H1 (cell line): ENCODE measurements around the gene NELFCD. TPM values are rescaled to one million over a fixed set of nuclear protein-coding genes. Genes with fewer than 3 reads are reported as not detected.

Source experiments
- CTCF ChIA-PET: fragments of 300-600 bp; sonication (Branson Sonifier 250); formaldehyde crosslinking; loops from one replicate; lab custom pipeline; 2021; ENCODE audit not compliant: partially characterized antibody; lab: Charles Lee
- POLR2A ChIA-PET: fragments of 300-600 bp; sonication (Branson Sonifier 250); formaldehyde crosslinking; loops from one replicate; lab custom pipeline; 2021; ENCODE audit warnings: inconsistent platforms; ENCODE audit not compliant: partially characterized antibody; lab: Charles Lee
- DNase-seq, 2 experiments: peaks; one replicate each; pipeline versions ENCODE4 v3.0.0 to v3.0.0-alpha.2; 2010 to 2022; ENCODE audit warnings: low spot score in 2 of 2, low read depth in 1 of 2, mixed read lengths in 1 of 2
- FAIRE-seq: peaks from 2 replicates; lab custom pipeline; 2011; peaks lifted over from hg19 to GRCh38; lab: Jason Lieb, UNC
- H2AFZ ChIP-seq: 2 replicates; pipeline ENCODE4 v1.8.1; 2012; ENCODE audit warnings: low read length, inconsistent platforms
- H2AK5ac ChIP-seq: 2 replicates; pipeline ENCODE4 v1.6.1; 2013; ENCODE audit warnings: low read depth, low read length
- H2BK120ac ChIP-seq: replicated peaks from 2 replicates; pipeline ENCODE3; 2013; ENCODE audit warnings: low read depth, low read length, inconsistent platforms
- H2BK12ac ChIP-seq: 2 replicates; pipeline ENCODE4 v1.6.1; 2013; ENCODE audit warnings: low read depth, low read length
- H2BK15ac ChIP-seq: 2 replicates; pipeline ENCODE4 v1.6.1; 2013; ENCODE audit warnings: low read length
- H2BK20ac ChIP-seq: 2 replicates; pipeline ENCODE4 v1.6.1; 2013; ENCODE audit warnings: low read length
- H2BK5ac ChIP-seq: 2 replicates; pipeline ENCODE4 v1.6.1; 2013; ENCODE audit warnings: low read depth, low read length
- H3K14ac ChIP-seq: 2 replicates; pipeline ENCODE4 v1.6.1; 2013; ENCODE audit warnings: inconsistent platforms; ENCODE audit not compliant: insufficient read length
- H3K18ac ChIP-seq: 2 replicates; pipeline ENCODE4 v1.6.1; 2013; ENCODE audit warnings: low read length; ENCODE audit errors: extremely low read depth
- H3K23ac ChIP-seq: 2 replicates; pipeline ENCODE4 v1.6.1; 2013; ENCODE audit warnings: inconsistent platforms; ENCODE audit not compliant: insufficient read length
- H3K23me2 ChIP-seq: 2 replicates; pipeline ENCODE4 v1.6.1; 2013; ENCODE audit warnings: low read depth, low read length
- H3K27ac ChIP-seq: 2 replicates; pipeline ENCODE4 v1.6.1; 2011; ENCODE audit warnings: low read depth, low read length, inconsistent platforms
- H3K27me3 ChIP-seq, 4 experiments: replicated peaks in 1 of 4; 1 replicate in 1 of 4; 2 replicates in 3 of 4; pipeline versions ENCODE4 v1.6.1 to v1.8.1; 2011 to 2013; ENCODE audit warnings: low read length in 3 of 4, mild to moderate bottlenecking in 3 of 4, inconsistent platforms in 2 of 4, mixed read lengths in 2 of 4, moderate library complexity in 1 of 4; ENCODE audit not compliant: control insufficient read depth in 3 of 4, insufficient read depth in 3 of 4; ENCODE audit errors: extremely low read depth in 1 of 4
- H3K36me3 ChIP-seq, 4 experiments: 2 replicates each; pipeline versions ENCODE4 v1.6.1 to v1.8.1; 2011 to 2013; ENCODE audit warnings: mild to moderate bottlenecking in 4 of 4, low read length in 3 of 4, moderate library complexity in 2 of 4, control low read depth in 1 of 4, inconsistent platforms in 1 of 4; ENCODE audit not compliant: insufficient read depth in 4 of 4, control insufficient read depth in 2 of 4
- H3K4ac ChIP-seq: replicated peaks from 2 replicates; pipeline ENCODE3; 2013; ENCODE audit warnings: low read length, low read depth, mixed read lengths, inconsistent platforms; ENCODE audit not compliant: insufficient read length
- H3K4me1 ChIP-seq, 4 experiments: replicated peaks in 1 of 4; 1 replicate in 1 of 4; 2 replicates in 3 of 4; pipeline versions ENCODE4 v1.6.1 to v1.8.1; 2011 to 2013; ENCODE audit warnings: low read length in 3 of 4, inconsistent platforms in 2 of 4, mixed read lengths in 1 of 4; ENCODE audit not compliant: insufficient read depth in 4 of 4, control insufficient read depth in 3 of 4
- H3K4me2 ChIP-seq, 2 experiments: 2 replicates each; pipeline versions ENCODE4 v1.6.1 to v1.8.1; 2011 to 2013; ENCODE audit warnings: low read depth in 2 of 2, low read length in 2 of 2, control low read depth in 1 of 2, inconsistent platforms in 1 of 2, mild to moderate bottlenecking in 1 of 2; ENCODE audit not compliant: insufficient read depth in 1 of 2
- H3K4me3 ChIP-seq, 4 experiments: fragments of 200-600, 300-600 bp in 1 of 4; sonication (generic), shearing (Covaris generic), sonication (Bioruptor Twin) in 1 of 4; 2 replicates each; pipeline versions ENCODE4 v1.5.1 to v1.8.1; 2011 to 2016; ENCODE audit warnings: low read length in 4 of 4, low read depth in 3 of 4, control low read depth in 2 of 4, inconsistent platforms in 2 of 4, mild to moderate bottlenecking in 2 of 4, mixed read lengths in 1 of 4, moderate library complexity in 1 of 4; ENCODE audit not compliant: insufficient read depth in 2 of 4; ENCODE audit errors: extremely low read depth in 1 of 4
- H3K56ac ChIP-seq: replicated peaks from 2 replicates; pipeline ENCODE3; 2013; ENCODE audit warnings: low read depth, mild to moderate bottlenecking, mixed read lengths, low read length, inconsistent platforms; ENCODE audit not compliant: insufficient read length
- H3K79me1 ChIP-seq: 2 replicates; pipeline ENCODE4 v1.6.1; 2013; ENCODE audit warnings: low read depth, low read length, control low read depth
- H3K79me2 ChIP-seq, 2 experiments: 2 replicates each; pipeline versions ENCODE4 v1.6.1 to v1.8.1; 2012 to 2013; ENCODE audit warnings: low read length in 2 of 2, mild to moderate bottlenecking in 2 of 2, inconsistent platforms in 1 of 2; ENCODE audit not compliant: insufficient read depth in 2 of 2, control insufficient read depth in 1 of 2
- H3K9ac ChIP-seq, 4 experiments: replicated peaks in 1 of 4; 1 replicate in 1 of 4; 2 replicates in 3 of 4; pipeline versions ENCODE4 v1.6.1 to v1.8.1; 2011 to 2013; ENCODE audit warnings: low read depth in 3 of 4, low read length in 3 of 4, control low read depth in 2 of 4, mild to moderate bottlenecking in 2 of 4, moderate library complexity in 2 of 4, inconsistent platforms in 1 of 4; ENCODE audit errors: extremely low read depth in 1 of 4
- H3K9me3 ChIP-seq, 2 experiments: 2 replicates each; pipeline versions ENCODE4 v1.6.1 to v1.8.1; 2012 to 2013; ENCODE audit warnings: mild to moderate bottlenecking in 2 of 2, moderate library complexity in 2 of 2, control low read depth in 1 of 2, inconsistent platforms in 1 of 2, low read depth in 1 of 2, low read length in 1 of 2, mixed read lengths in 1 of 2; ENCODE audit not compliant: insufficient read depth in 2 of 2
- H4K20me1 ChIP-seq, 2 experiments: replicated peaks in 1 of 2; 2 replicates each; pipeline versions ENCODE3 to v1.8.1; 2011 to 2013; ENCODE audit warnings: inconsistent platforms in 2 of 2, low read length in 2 of 2, mild to moderate bottlenecking in 1 of 2; ENCODE audit not compliant: insufficient read depth in 2 of 2, control insufficient read depth in 1 of 2
- H4K5ac ChIP-seq: 2 replicates; pipeline ENCODE4 v1.6.1; 2013; ENCODE audit warnings: low read length, low read depth, mixed read lengths, inconsistent platforms; ENCODE audit not compliant: insufficient read length
- H4K8ac ChIP-seq: 2 replicates; pipeline ENCODE4 v1.8.0; 2013; ENCODE audit warnings: mild to moderate bottlenecking, moderate library complexity, low read length, inconsistent platforms; ENCODE audit not compliant: insufficient read depth; ENCODE audit errors: extremely low read depth
- H4K91ac ChIP-seq: replicated peaks from 2 replicates; pipeline ENCODE3; 2013; ENCODE audit warnings: low read length, mixed read lengths, inconsistent platforms; ENCODE audit not compliant: insufficient read length
- TEAD4 ChIP-seq: IDR thresholded peaks from 2 replicates; pipeline ENCODE4 v1.6.1; 2012; ENCODE audit warnings: low read depth, low read length, inconsistent platforms, mixed read lengths
- YY1 ChIP-seq: IDR thresholded peaks from 2 replicates; pipeline ENCODE4 v1.6.1; 2011; ENCODE audit warnings: low read depth, mild to moderate bottlenecking, low read length
- WGBS, 2 experiments: shearing (Covaris generic) in 1 of 2; methylation state at CpG; one replicate each; pipeline versions ENCODE4 v1.1.6 to v1.1.7; 2013 to 2015; ENCODE audit warnings: low lambda C conversion rate in 2 of 2, mixed read lengths in 2 of 2, inconsistent platforms in 1 of 2, low coverage in 1 of 2, missing lambda C conversion rate in 1 of 2; ENCODE audit not compliant: insufficient replicate concordance in 2 of 2, insufficient coverage in 1 of 2, insufficient read length in 1 of 2; ENCODE audit errors: extremely low coverage in 1 of 2, missing lambda C conversion rate in 1 of 2; 5-methylcytosine and 5-hydroxymethylcytosine counted together
- polyA plus RNA-seq, 7 experiments: library from polyadenylated mRNA; depleted of rRNA in 3 of 7; stranded (reverse) in 5 of 7; unstranded in 2 of 7; fragments of >200 nt in 5 of 7; fragments of 200-250 nt in 2 of 7; gene quantifications; 1 replicate in 5 of 7; 2 replicates in 1 of 7; 4 replicates in 1 of 7; pipeline versions ENCODE4 v1.2.1 to v1.2.3, GENCODE V29; 2011 to 2013; ENCODE audit warnings: missing spikeins in 2 of 7, mixed read lengths in 2 of 7
- total RNA-seq: library from RNA; stranded (reverse); fragmentation: NEBNext Ultra II Directional; extraction: Animal tissue kit (Norgen Biotek cat#: 25700); gene quantifications from 2 replicates; pipeline ENCODE4 v1.2.1, GENCODE V29; 2021

Gene NELFCD
- total and polyA plus RNA-seq, 2 of the 8 experiments (the other 6 are each of a cell fraction or from before 2014, with no cell fraction given) = 35.5 to 59.6 TPM

- no peak overlapping the region for H3K4ac ChIP-seq
- H3K27me3 ChIP-seq = peaks cover 0 to 11% (median 5%) of the 10 kb centered on the region in 4 experiments; a peak in 4 of 7 replicates
- H3K4me2 ChIP-seq = no peak overlapping the region
- H3K79me1 ChIP-seq = no peaks in the 10 kb centered on the region
- H3K14ac ChIP-seq = no peak overlapping the region
- no peak overlapping the region for H2AFZ ChIP-seq
- no peak overlapping the region for H3K9ac ChIP-seq
- H3K56ac ChIP-seq = no peak overlapping the region
- no peak overlapping the region for H4K5ac ChIP-seq
- H4K20me1 ChIP-seq = no peaks in the 10 kb centered on the region
- DNase-seq = peak in 1 of 2 experiments; percentile 26
- peaks cover 0 to 7% (median 6%) of the 10 kb centered on the region in 4 experiments; a peak in 3 of 7 replicates for H3K4me1 ChIP-seq
- no peak overlapping the region for H4K8ac ChIP-seq
- ChIA-PET CTCF (interaction anchor here (0.7 to 1.3 kb wide), 4 partner anchors 12 to 1203 kb away, joined by 3 read pairs; no protein-coding TSS in a partner anchor), POLR2A (interaction anchor here (0.6 to 1.7 kb wide), 2 partner anchors 11 to 159 kb away, joined by 3 to 9 read pairs; partner anchors contain the start of gene GNAS)
- 90% methylated on average over 17 of the region's 17 CpGs; no CpG with 5 or more reads in 1 of the 2 experiments for WGBS, 2 experiments
- H2BK120ac ChIP-seq = no peak overlapping the region
- H3K23ac ChIP-seq = no peak overlapping the region
- 0 out of 2 replicates have a peak, but pooled peaks have one; percentile 7 for TF ChIP-seq TEAD4
- no peak for TF ChIP-seq YY1
- no peaks in the 10 kb centered on the region for H3K79me2 ChIP-seq
- no peak overlapping the region for H3K27ac ChIP-seq
- 0 out of 2 replicates have a peak overlapping the region, but pooled peaks have one; percentile 39 for H2BK12ac ChIP-seq
- H4K91ac ChIP-seq = no peak overlapping the region
- no peak overlapping the region for H2BK5ac ChIP-seq
- no peak overlapping the region for H3K18ac ChIP-seq
- H2BK15ac ChIP-seq = no peak overlapping the region
- no peak overlapping the region for H2BK20ac ChIP-seq
- H3K36me3 ChIP-seq = no peaks in the 10 kb centered on the region
- no peak overlapping the region for H3K4me3 ChIP-seq
- FAIRE-seq = no peak
- peaks cover 2% of the 10 kb centered on the region; the same call in 1 of the 2 replicates for H3K23me2 ChIP-seq
- no peak overlapping the region for H2AK5ac ChIP-seq
- no peaks in the 10 kb centered on the region for H3K9me3 ChIP-seq
Measured at GRCh38 chr20:59010995-59011873, 30.2 kb downstream of the NELFCD start.
